ENCODE measurements around the gene PLAU.
"Not testable (repeated sequence)": the region's sequence is repeated elsewhere in the genome, so short reads cannot be mapped to it uniquely, and the experiment has no call there.

Gene PLAU

GRCh38 chr10:73926152-73926764 lies 15.3 kb downstream of the PLAU start:
- DNase-seq: no peak
- H3K27ac ChIP-seq (ENCODE audit: low read length): no peak overlapping the region
- peaks cover 11% of the 10 kb centered on the region for H3K4me1 ChIP-seq (ENCODE audit: low read length)
- H4K20me1 ChIP-seq (ENCODE audit: insufficient read depth, low read length): no peaks in the 10 kb centered on the region
- no peaks in the 10 kb centered on the region for H3K9me3 ChIP-seq (replicated peaks; ENCODE audit: insufficient read depth, low read length)
- H3K27me3 ChIP-seq (replicated peaks; ENCODE audit: insufficient read depth, low read length): no peaks in the 10 kb centered on the region
- no peak overlapping the region for H3K4me3 ChIP-seq (ENCODE audit: low read length)
- peaks cover 11% of the 10 kb centered on the region for H3F3A ChIP-seq (ENCODE audit: insufficient read depth, low read length)
- no peaks in the 10 kb centered on the region for H3K36me3 ChIP-seq (replicated peaks; ENCODE audit: insufficient read depth, low read length)
- H3K9ac ChIP-seq (ENCODE audit: low read length): no peak overlapping the region
- H3K4me2 ChIP-seq (ENCODE audit: low read depth, low read length): no peak overlapping the region
- no peaks in the 10 kb centered on the region for H3K9me2 ChIP-seq (replicated peaks; ENCODE audit: insufficient read depth, low read length)
- TF ChIP-seq EZH2phosphoT487 (IDR thresholded peaks at IDR 0.05; ENCODE audit: low read length) (no peak), EZH2 (optimal IDR thresholded peaks at IDR 0.05; ENCODE audit: low read depth, low read length) (no peak), CTCF (IDR thresholded peaks at IDR 0.05; ENCODE audit: low read length) (no peak)
- no peak overlapping the region for H2AFZ ChIP-seq (ENCODE audit: low read length)
- H3K79me2 ChIP-seq (ENCODE audit: low read length): no peaks in the 10 kb centered on the region

GRCh38 chr10:73930630-73931327 lies 19.8 kb downstream of the PLAU start:
- not testable (repeated sequence) for H3K9me3 ChIP-seq (replicated peaks; ENCODE audit: insufficient read depth, low read length); H3K27ac ChIP-seq (ENCODE audit: low read length); H3K4me3 ChIP-seq (ENCODE audit: low read length); H2AFZ ChIP-seq (ENCODE audit: low read length); H3K9me2 ChIP-seq (replicated peaks; ENCODE audit: insufficient read depth, low read length); H3K36me3 ChIP-seq (replicated peaks; ENCODE audit: insufficient read depth, low read length); H4K20me1 ChIP-seq (ENCODE audit: insufficient read depth, low read length); H3F3A ChIP-seq (ENCODE audit: insufficient read depth, low read length); DNase-seq; H3K9ac ChIP-seq (ENCODE audit: low read length); H3K4me2 ChIP-seq (ENCODE audit: low read depth, low read length); H3K27me3 ChIP-seq (replicated peaks; ENCODE audit: insufficient read depth, low read length); H3K79me2 ChIP-seq (ENCODE audit: low read length)
- peaks cover 15% of the 10 kb centered on the region for H3K4me1 ChIP-seq (ENCODE audit: low read length)

GRCh38 chr10:73931767-73932619 lies 21.1 kb downstream of the PLAU start:
- H3K36me3 ChIP-seq (replicated peaks; ENCODE audit: insufficient read depth, low read length): no peaks in the 10 kb centered on the region
- H3K27ac ChIP-seq (ENCODE audit: low read length): peak overlapping the region; percentile 49; the same call in 1 of the 2 replicates
- 0 out of 2 replicates have a peak, but pooled peaks cover 4% of the 10 kb centered on the region for H3F3A ChIP-seq (ENCODE audit: insufficient read depth, low read length)
- peak overlapping the region; percentile 49 for H2AFZ ChIP-seq (ENCODE audit: low read length)
- H3K4me3 ChIP-seq (ENCODE audit: low read length): no peak overlapping the region; the same call in 1 of the 2 replicates
- H3K9me3 ChIP-seq (replicated peaks; ENCODE audit: insufficient read depth, low read length): no peaks in the 10 kb centered on the region
- no peaks in the 10 kb centered on the region for H3K9me2 ChIP-seq (replicated peaks; ENCODE audit: insufficient read depth, low read length)
- H4K20me1 ChIP-seq (ENCODE audit: insufficient read depth, low read length): no peaks in the 10 kb centered on the region
- H3K27me3 ChIP-seq (replicated peaks; ENCODE audit: insufficient read depth, low read length): no peaks in the 10 kb centered on the region
- no peaks in the 10 kb centered on the region for H3K79me2 ChIP-seq (ENCODE audit: low read length)
- peak; percentile 81 for DNase-seq
- 0 out of 2 replicates have a peak overlapping the region, but pooled peaks have one; percentile 4 for H3K9ac ChIP-seq (ENCODE audit: low read length)
- peaks cover 15% of the 10 kb centered on the region for H3K4me1 ChIP-seq (ENCODE audit: low read length)
- peak overlapping the region; percentile 42; the same call in 1 of the 2 replicates for H3K4me2 ChIP-seq (ENCODE audit: low read depth, low read length)
- no peak for TF ChIP-seq EZH2 (optimal IDR thresholded peaks at IDR 0.05; ENCODE audit: low read depth, low read length)
- no peak for TF ChIP-seq CTCF (IDR thresholded peaks at IDR 0.05; ENCODE audit: low read length)
- no peak for TF ChIP-seq EZH2phosphoT487 (IDR thresholded peaks at IDR 0.05; ENCODE audit: low read length)

Measured in MM.1S (cell line).